Stimulated activated CD8-positive, alpha-beta memory T cell treated with anti-CD3 and anti-CD28 coated beads, Interleukin-12 subunit alpha, Interleukin-12 subunit beta, amount 100 ng/mL, for 24 hours (primary cell): ENCODE measurements around the gene CHD6.

Source experiments
- DNase-seq: peaks from one replicate; pipeline ENCODE4 v3.0.0-alpha.2; 2020; ENCODE audit errors: extremely low read depth

The CHD6 gene

DNA sequence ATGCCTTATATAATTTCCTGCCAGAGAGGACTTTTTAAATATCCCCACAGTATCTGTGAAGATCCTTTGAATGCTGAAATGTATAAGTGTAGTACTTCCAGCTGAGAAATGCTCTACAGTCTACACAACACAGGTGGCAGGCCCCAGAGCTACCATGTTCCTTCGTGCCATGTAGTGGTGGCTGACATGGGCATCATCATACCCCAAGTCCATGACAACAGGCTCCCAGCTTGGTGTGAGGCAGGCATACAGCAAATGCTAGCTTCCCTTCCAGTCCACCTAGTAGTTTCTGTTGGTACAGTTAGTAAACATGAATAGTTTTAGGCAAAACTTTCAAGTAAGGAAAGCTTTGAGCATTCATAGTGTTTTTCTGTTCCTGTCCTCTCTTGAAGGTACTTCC lies 190.3 kb downstream of the CHD6 start:
- DNase-seq, result no peak

DNA sequence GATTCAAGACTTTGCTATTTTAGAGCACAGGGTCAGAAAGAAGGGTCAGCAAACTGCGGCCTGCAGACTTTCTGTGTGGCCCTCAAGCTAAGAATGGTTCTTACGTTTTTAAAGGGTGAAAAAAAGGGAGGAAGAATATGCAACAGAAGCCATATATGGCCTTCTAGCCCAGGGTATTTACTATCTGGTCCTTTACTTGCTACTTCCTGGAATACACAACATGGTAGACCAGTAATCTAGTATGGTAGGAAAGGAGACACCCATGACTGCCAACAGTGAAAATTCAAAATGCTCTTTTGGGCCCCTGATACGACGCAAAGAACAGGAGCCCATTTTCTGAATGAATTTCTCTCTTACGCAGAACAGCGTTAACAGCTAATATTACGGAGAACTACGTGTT lies 191.2 kb downstream of the CHD6 start:
- no peak for DNase-seq

DNA sequence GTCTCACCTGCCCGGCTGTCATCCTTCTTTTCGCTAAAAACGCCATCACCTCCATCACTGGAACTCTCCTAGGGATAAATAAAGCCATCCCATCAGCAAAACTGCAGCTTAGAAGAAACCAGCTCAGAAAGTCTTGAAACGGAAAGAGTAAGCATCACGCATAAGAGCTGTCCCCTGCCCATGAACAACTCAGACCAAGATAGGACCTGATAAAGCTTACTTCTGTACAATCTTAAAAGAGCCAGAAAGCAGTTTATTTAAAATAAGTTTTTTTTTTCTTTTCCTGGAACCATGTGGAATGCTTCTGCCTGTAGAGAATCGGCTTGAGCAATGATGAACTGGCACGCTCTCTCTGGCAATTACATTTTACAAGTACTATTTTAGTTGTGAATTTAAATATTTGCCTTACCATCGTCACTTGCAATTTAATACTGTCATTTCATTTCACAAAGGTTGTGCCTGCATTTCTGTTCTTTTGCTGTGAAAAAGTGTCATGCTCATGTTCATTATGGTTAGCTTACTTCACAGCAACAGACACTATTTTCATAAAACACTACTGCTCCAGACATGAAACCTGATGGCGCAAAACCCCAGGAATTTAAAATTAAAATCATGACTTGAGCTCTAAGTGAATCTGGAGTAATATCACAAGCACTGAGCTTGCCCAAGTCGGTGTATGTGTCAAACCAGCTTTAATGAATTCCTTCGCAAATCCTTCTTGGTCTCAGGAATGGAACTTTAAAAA lies 191.9 kb downstream of the CHD6 start:
- no peak for DNase-seq

DNA sequence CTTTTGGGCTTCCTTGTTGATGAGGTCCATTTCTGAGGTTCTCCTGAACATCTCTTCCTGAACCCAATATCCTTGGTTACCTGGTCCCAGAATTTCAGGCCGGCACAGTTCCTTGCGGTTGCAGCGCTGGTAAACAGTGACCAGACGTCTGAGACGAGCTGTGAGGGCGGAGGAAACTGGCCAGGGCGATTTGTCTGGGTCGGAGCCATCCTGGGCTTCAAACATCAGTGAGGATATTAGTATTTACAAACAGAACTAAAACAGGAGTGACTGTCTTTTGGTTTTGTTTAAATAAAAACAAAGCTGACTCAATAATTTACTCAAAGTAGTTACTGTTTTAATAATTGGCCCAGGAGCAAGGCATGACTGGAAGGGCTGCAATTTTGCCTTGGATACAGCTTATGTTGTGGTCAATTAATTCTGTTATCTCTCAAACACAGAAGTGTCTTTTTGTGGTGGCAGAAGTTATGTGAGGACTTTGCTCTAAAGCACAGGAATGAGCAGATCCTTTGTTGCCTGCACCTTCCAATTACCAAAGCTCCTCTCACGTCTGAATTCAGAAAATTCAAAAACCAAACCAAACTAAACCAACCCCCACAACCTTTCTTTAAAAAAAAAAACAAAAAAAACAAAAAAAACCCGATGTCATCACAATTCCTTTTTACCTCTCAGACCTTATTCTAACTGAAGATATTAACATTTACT lies 192.8 kb downstream of the CHD6 start:
- DNase-seq, result no peak

DNA sequence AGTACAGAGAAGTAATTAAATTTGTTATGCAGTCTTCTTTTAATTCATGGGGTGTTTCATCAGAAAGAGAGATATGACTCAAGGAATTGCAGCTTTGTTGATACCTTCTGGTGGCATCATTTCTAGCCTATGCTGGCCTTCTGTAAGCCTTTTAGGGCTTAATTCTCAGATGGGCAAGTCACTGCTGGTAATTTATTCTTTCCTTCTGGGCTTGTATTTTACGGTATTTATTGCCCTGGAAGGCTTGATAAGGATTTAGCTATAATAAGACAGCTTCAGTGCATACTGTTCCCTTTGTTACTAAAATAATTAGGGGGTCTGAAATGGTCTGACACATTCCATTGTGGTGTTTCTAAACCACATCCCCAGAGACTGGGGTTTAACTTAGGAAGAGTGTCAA lies 193.6 kb downstream of the CHD6 start:
- no peak for DNase-seq

DNA sequence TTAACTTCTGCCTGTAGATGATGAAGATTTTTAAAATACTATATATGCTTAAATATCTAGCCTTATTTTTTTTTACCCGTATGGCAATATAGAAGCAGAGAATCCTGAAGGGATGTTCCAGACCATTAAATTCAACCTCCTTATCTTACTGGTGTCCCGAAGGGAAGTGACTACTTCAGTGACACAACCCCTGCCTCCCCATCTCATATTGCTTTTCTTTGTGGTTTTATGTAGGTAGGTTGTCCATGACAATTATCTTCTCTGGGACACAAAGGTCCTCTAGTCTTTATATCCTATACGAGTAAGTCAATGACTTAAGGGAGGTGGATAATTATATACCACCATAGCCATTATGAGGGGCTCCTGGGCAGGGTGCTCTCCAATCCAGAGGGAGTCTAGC lies 194.2 kb downstream of the CHD6 start:
- DNase-seq, result no peak

DNA sequence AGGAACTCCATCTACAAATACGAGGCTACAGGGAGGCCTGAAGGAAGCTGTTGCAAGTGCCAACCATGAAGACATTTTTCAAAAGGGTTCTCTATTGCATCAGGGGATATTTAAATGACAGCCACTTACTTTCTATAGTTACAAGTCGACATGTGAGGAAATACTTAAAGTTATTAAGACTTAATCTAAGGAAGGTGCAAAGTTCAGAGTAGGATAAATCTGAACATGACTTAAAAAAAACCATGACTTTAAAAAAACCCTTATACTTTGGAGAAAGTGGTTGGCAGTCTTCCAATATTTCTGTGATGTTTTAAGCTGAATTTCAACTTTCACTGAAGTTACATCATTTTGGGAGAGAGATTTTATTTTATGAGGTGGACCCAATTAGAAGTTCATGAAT lies 195.2 kb downstream of the CHD6 start:
- no peak for DNase-seq

DNA sequence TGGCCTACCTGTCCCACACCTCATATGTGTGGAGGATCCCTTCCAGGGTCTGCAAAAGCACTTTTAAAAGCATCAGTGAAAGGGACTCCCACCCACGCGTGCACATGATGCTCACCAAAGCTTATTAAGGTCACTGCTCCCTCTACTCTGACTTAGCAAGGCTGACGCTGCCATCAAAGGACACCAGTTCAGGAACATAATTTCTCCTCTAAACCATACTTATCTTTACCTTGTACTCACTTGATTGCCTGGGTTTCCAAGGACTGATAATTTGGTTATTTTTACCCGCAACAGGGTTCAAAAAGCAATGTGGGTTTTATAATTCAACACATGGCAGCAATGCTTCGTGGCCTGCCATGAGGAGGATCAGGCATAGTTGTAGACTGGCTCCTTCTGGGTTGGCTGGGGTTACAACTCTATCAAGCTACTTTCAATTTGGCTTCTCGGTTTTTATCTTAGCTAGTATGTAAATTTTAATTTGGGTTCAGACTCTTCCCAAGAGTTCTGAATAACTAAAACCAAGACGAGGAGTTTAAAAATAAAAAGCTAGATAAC lies 199.4 kb downstream of the CHD6 start:
- DNase-seq, result no peak

DNA sequence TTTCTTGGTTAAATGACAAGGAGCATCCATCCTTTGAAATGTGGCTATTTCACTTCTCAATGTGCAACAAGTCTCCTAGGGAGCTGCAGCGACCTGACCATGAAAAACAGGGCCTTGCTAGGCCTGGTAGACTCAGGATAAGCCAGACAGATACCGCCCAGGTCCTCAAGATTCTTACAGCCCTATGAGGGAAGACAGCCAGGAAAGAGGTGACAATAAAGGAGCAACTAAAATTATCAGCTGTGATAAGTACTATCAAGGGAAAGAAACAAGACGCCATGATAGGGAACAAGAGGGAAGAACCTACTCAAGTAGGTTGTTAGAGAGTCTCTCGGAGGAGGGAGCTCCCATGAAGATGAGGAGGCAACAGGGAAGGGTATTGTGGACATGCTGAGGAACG lies 200.1 kb downstream of the CHD6 start:
- DNase-seq, result no peak

DNA sequence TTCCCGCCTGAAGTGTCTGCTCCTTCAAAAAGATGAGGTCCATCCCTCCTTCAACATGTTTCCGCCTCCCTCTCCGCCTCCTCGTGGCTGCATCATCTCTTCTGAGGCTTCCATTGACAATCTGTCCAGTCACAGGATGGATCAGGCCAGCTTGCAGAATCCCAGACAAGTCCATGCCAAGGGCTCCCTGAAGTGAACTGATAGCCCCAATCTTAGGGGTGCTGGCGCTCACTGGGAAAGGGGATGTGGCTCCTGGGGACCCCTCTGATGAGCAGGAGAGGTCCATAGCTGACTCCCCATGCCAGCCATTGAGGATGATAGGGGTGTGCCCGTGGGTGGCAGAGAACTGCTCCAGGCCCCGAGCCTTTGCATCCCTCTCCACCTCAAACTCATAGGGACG lies 203.0 kb downstream of the CHD6 start:
- no peak for DNase-seq

DNA sequence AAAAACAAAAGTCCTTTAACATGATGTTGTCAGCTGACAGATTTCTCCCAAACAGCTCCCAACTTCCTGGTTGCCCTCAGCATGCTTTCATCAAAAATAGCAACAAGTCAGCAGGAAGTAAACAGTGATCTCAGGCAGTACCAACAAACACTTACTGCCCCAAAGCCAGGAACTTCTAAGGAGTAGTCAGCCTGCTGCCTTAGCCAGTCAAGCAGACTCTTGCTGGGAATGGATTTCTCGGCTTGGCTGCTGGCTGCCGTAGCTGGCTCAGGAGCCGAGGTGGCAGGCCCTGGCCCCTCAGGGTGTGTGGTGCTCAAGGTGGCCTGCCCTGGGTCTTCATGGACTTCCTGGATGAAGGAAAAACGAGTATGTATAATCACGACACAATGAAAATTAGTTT lies 205.0 kb downstream of the CHD6 start:
- DNase-seq, result no peak

DNA sequence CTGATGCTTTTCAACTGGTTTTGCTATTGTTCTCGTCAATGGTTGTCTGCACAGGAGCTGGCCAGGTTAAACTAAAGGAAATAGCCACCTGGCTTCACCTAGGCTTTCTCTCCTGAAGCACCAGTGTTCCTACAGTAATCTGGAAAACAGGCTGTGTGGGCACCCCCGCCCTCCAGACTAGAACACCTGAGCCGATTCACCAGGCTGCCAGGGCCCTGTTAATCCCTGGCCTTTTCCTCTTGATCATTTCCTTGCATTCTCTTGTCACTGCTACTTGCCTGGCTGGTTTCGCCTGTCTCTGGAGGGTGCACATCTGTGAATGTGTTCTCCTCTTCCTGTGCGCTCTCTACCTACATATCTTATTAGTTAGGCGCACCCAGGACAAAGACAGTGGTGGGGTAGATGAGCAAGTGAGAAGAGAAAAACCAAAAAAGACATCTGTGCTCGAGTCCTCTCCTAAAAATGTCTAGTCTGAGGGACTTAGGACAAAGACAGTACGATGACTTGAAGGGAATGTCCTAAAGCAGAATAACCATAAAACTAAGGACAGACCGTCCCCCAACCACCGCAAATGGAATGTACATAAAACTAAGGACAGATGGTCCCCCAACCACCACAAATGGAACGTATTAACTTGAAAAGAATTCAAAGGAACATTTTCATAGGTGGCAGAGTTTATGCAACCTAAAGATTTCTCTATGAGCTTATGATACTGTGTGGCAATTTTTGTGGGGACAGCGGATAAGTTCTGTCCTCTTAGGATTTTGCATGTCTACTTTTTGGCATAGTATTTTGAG lies 205.7 kb downstream of the CHD6 start:
- DNase-seq, result no peak

DNA sequence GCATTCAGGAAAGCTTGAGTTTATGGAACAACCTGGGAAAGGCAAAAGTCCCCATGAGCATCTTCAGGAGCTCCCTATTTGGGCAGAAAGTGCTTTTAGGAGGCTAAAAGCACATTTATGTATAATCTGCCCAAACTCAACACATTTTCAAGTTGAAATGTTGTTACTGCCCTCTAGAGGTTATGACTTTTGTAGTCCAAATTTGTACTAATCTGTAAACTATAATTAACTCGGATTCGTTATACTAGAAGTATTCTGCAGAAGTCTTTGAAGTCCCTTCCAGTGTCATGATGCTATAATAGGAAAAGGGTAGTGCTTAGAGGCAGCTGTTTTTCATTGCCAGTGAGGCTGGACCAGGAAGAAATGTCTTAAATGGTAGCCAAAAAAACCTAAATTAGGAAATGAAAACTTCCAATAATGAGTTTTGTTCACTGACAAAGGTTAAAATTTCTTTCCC lies 206.8 kb downstream of the CHD6 start:
- DNase-seq, result no peak

DNA sequence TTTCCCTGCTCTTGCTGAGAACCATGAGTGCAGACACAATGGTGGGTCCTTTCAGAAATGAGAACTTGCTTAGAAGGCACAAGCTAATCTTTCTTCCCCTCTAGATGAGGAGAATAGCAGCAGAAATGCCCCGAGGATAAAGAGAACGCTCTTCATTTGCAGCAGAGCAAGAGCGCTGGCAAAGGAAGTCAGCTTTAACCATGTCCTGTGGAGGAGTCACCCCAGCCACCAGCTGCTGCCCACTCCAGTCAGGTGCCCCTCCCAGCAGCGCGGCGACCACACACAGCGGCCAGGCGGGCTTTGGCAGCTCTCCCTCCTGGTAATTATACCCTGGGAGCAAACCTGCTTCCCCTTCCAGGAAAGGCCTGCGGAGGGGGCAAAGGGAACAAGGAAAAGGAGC lies 209.2 kb downstream of the CHD6 start:
- no peak for DNase-seq

DNA sequence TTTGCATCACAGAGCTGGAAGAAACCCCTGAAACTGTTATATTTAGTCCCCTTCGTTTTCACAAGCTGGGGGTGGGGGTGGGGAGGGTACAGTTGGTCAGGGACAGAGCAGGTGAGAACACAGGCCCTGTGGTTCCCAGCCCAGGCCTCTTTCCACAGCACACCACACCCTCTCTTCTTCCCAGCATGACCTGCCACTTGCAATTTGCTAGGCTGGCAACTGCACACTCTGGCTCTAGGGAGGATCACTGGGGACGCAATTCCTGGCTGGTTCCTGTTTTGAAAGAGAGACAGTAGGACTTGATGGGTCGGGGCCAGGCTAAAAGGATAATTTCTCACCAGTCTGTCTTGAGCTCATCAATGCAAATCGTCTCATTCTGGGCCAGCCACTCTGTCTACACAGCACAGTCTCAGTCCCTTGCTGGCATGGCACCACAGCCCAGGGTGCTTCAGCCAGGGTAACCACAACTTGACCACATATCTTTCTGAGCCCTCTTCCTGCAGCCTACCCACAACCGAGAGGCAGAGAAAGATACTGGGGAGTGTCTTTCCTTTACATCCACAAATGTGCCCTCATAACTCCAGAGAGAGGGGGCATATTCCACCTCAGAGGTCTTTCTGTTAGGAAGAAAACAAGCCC lies 209.9 kb downstream of the CHD6 start:
- DNase-seq, result no peak

DNA sequence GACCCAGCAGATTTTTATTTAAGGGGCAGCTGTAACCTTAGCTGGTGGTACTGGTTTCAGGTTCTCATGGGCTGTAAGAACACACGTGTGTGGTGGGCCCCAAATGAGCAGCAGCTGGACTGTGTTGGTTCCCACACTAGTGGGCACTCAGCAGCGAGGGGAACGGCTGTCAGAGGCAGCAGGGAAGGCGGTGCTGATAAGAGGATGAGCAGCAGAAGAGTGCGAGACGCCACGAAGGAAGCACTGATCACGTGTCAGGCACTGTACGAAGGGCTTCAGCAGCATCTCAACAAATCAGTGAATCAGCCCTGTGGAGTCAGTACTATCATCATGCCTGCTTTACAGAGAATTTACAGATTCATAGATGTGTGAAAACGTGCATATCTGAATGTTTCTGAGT lies 210.6 kb downstream of the CHD6 start:
- no peak for DNase-seq

DNA sequence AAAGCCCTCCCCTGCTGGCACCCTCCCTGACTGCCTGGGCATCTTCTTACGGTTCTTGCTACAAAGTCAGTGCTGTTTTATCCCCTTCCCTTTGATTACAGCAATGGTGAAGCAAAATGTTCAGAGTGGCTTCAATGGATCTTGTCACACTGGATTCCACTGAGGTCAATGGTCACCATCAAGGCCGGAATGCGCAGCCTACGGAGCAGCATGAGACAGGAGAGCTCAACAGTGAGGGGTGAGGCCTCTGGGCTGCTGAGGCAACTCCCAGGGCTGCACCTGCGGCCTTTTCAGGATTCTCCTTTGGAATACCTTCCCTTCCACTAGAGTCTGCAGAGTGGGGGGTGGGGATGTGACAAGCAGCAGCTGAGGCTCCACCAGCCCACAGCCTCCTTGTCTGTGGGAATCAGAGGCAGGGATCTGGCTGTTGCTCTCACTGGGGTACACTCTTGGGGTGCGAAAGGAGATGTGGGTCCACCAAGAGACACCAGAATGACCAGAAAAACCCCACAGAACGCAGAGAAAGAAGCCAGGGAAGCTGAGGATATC lies 211.2 kb downstream of the CHD6 start:
- no peak for DNase-seq

DNA sequence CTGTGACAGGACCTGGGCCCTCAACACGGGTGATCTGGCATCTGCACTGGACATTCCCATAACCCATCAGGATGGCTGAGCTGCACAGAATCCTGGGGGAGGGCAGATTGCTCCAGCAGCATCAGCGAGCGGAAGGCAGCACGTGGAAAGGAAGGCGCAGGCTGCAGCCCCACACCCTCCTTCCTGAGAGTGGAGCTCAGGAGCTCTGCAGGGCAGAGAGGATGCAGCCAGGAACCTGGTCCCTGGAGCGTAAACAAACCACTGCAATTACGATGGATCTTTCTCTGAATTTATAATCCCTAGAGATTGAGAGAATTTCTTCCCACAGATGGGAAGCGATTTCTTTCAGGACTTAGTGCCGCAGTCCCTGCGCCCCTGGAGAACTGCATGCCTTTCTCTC lies 211.8 kb downstream of the CHD6 start:
- no peak for DNase-seq

DNA sequence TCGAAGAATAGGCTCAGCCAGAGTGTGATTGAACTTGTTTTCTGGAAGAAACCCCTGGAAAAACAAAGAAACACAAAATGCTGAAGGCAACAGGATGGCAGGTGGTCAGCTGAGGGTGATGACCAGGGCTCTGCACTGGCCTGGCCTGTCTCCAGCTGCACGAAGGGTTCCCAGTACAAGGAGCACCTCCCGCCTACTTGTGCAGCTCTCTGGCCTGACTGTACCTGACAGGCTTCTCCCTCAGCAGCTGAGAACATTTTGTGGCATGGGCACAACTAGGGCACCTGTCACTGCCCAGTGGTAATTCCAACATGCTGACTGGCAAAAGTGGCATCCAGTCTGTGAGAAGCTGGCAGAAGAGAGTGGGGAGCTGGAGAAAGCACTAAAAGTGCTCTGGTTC lies 212.7 kb downstream of the CHD6 start:
- no peak for DNase-seq

DNA sequence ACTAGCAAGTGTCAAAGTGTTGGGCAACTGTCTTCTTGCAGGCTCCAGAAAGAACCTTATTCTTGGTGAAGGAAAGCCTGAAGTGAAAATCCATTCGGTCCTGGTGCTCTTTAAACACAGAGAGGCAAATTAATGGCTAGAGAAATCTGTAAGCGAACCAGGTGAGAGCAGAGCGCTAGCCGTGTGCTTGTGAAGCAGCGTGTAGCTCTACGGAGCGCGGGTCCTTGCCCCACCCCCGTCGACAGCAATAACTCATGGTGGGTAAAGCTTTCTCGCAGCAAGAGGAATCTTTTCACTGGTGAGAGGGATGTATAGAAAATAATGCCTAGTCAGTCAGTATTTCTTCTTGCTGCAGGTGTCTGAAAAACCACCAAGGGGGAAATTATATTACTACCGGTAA lies 214.6 kb downstream of the CHD6 start:
- no peak for DNase-seq

DNA sequence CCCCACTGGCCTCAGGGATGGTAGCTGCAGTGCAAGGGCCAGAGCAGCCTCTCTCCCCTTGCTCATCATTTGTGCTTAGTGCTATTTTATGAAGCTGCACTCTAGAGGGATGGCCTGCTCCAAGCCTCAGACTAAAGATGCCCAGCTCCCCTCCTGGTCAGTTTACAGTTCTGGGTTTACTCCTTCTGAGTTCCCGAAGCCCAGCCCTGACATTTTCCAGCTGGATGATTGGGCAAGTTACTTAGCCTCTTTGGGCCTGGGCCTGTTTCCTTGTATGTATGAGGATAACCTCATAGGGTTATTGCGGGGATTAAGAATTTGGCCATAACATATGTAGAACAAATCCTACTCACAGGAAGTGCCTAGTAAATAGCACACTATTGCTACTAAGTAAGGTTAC lies 219.8 kb downstream of the CHD6 start:
- DNase-seq, result no peak
